Measurements from ENCODE around the gene LIN7A. TPM values are rescaled to one million over a fixed set of nuclear protein-coding genes. Genes with fewer than 3 reads are reported as not detected.

Gene LIN7A
- total RNA-seq, 1 donor from 2014 or later = 31.7 TPM

- H4K20me1 ChIP-seq (ENCODE audit: low read depth) = no peaks in the 10 kb centered on the region
- H3F3A ChIP-seq (ENCODE audit: low read depth) = no peaks in the 10 kb centered on the region
- Mint-ChIP-seq H3K36me3 (peaks cover 1% of the 10 kb centered on the region), H3K4me3 (no peak overlapping the region), H3K9me3 (peaks cover 5% of the 10 kb centered on the region), H3K27ac (no peak overlapping the region), H3K27me3 (ENCODE audit: insufficient read depth, low read depth) (no peaks in the 10 kb centered on the region), H3K4me1 (no peaks in the 10 kb centered on the region)
- H3K79me2 ChIP-seq (ENCODE audit: low read depth) = no peaks in the 10 kb centered on the region
- H3K4me3 ChIP-seq = no peak overlapping the region
- no peaks in the 10 kb centered on the region for H3K4me1 ChIP-seq
- H3K9ac ChIP-seq = no peak overlapping the region
- DNase-seq (ENCODE audit: low spot score) = no peak
- H2AFZ ChIP-seq (replicated peaks) = no peak overlapping the region
- H3K4me2 ChIP-seq = no peak overlapping the region
- H3K36me3 ChIP-seq = no peaks in the 10 kb centered on the region
- TF ChIP-seq EZH2phosphoT487 (IDR thresholded peaks at IDR 0.05) = no peak
- no peak for TF ChIP-seq EZH2 (IDR thresholded peaks at IDR 0.05)
- no peak for TF ChIP-seq CTCF (IDR thresholded peaks at IDR 0.05)
- H3K9me3 ChIP-seq (ENCODE audit: low read depth) = no peaks in the 10 kb centered on the region
- H3K27me3 ChIP-seq = no peaks in the 10 kb centered on the region
- no peak overlapping the region for H3K27ac ChIP-seq
Measured at GRCh38 chr12:80902711-80903110, 35.0 kb downstream of the LIN7A start.

- Histone ChIP-seq H3K4me2 (no peak overlapping the region), H3K9me3 (ENCODE audit: low read depth) (no peaks in the 10 kb centered on the region), H3K27me3 (no peaks in the 10 kb centered on the region), H3F3A (ENCODE audit: low read depth) (no peaks in the 10 kb centered on the region), H3K36me3 (no peaks in the 10 kb centered on the region), H3K9ac (no peak overlapping the region), H4K20me1 (ENCODE audit: low read depth) (no peaks in the 10 kb centered on the region), H3K4me3 (no peak overlapping the region), H2AFZ (replicated peaks) (no peak overlapping the region), H3K79me2 (ENCODE audit: low read depth) (no peaks in the 10 kb centered on the region), H3K27ac (no peak overlapping the region), H3K4me1 (no peaks in the 10 kb centered on the region)
- TF ChIP-seq EZH2 (IDR thresholded peaks at IDR 0.05) = no peak
- no peak for TF ChIP-seq EZH2phosphoT487 (IDR thresholded peaks at IDR 0.05)
- TF ChIP-seq CTCF (IDR thresholded peaks at IDR 0.05) = no peak
- H3K27me3 Mint-ChIP-seq (ENCODE audit: insufficient read depth, low read depth) = no peaks in the 10 kb centered on the region
- H3K27ac Mint-ChIP-seq = no peak overlapping the region
- H3K9me3 Mint-ChIP-seq = peaks cover 5% of the 10 kb centered on the region
- no peak overlapping the region for H3K4me3 Mint-ChIP-seq
- peaks cover 1% of the 10 kb centered on the region for H3K36me3 Mint-ChIP-seq
- DNase-seq (ENCODE audit: low spot score) = no peak
- H3K4me1 Mint-ChIP-seq = no peaks in the 10 kb centered on the region
Measured at GRCh38 chr12:80901661-80902060, 36.1 kb downstream of the LIN7A start.

GRCh38 chr12:80895240-80895639 is 42.5 kb downstream of the LIN7A start:
- Histone ChIP-seq H3K27ac (no peak overlapping the region), H3K9me3 (ENCODE audit: low read depth) (no peaks in the 10 kb centered on the region), H3K79me2 (ENCODE audit: low read depth) (no peaks in the 10 kb centered on the region), H2AFZ (replicated peaks) (no peak overlapping the region), H3K27me3 (no peaks in the 10 kb centered on the region), H3K4me2 (no peak overlapping the region), H3K4me1 (no peaks in the 10 kb centered on the region), H3K36me3 (no peaks in the 10 kb centered on the region), H3K4me3 (no peak overlapping the region), H3K9ac (no peak overlapping the region), H3F3A (ENCODE audit: low read depth) (no peaks in the 10 kb centered on the region), H4K20me1 (ENCODE audit: low read depth) (no peaks in the 10 kb centered on the region)
- TF ChIP-seq EZH2phosphoT487 (IDR thresholded peaks at IDR 0.05) = no peak
- TF ChIP-seq EZH2 (IDR thresholded peaks at IDR 0.05) = no peak
- TF ChIP-seq CTCF (IDR thresholded peaks at IDR 0.05) = no peak
- Mint-ChIP-seq H3K36me3 (peaks cover 1% of the 10 kb centered on the region), H3K27ac (no peak overlapping the region), H3K9me3 (peaks cover 5% of the 10 kb centered on the region), H3K4me3 (no peak overlapping the region), H3K27me3 (ENCODE audit: insufficient read depth, low read depth) (peaks cover 2% of the 10 kb centered on the region), H3K4me1 (peaks cover 6% of the 10 kb centered on the region)
- DNase-seq (ENCODE audit: low spot score) = no peak
